ENCODE measurements around the gene PITPNM1.
"Not testable (repeated sequence)": the region's sequence is repeated elsewhere in the genome, so short reads cannot be mapped to it uniquely, and the experiment has no call there.

The PITPNM1 gene

GRCh38 chr11:67504950-67505581, at the start of gene PITPNM1:
Gene PITPNM1, minus strand, starts transcription at chr11:67505363. Its CDS starts 1,183 bp downstream, at chr11:67504180.
- peak; percentile 74 for DNase-seq

- DNase-seq = not testable (repeated sequence)
Measured at GRCh38 chr11:67551697-67552096, 46.5 kb upstream of the PITPNM1 start.

- DNase-seq = no peak
Measured at GRCh38 chr11:67551127-67551526, 46.0 kb upstream of the PITPNM1 start.

- no peak for DNase-seq
Measured at GRCh38 chr11:67548555-67549110, 43.5 kb upstream of the PITPNM1 start.

- DNase-seq = not testable (repeated sequence)
Measured at GRCh38 chr11:67548112-67548511, 42.9 kb upstream of the PITPNM1 start.

- no peak for DNase-seq
Measured at GRCh38 chr11:67545280-67545679, 40.1 kb upstream of the PITPNM1 start.

DNA sequence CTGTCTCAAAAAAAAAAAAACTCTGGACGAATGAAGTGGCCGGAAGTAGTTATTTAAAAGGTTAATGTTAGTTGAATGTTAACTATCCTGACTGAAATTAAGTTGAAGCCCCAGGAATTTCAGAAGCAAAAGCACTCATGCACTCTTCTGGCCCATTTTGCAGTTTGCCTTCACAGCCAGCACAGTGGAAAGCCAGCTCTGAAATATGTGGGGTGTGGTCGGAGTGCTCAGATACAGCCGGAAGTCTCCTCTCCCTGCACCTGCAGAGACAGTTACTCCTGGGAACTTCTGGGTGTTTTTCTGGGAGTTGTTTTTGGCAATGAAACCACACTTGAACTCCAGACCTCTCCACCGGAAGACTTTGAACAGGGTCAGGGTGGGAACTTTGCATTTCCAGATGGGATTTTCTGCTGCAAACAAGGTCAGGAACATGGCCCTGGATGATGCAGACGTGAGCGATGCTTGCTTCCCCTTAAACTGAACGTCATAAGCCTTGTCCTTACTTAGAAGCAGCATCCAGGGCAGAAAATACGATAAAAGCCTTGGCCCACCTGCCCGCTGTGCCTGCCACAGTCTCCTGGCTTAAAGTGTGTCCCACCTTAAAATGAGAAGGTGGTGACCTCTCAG, 39.6 kb upstream of the PITPNM1 start:
- DNase-seq = no peak

DNA sequence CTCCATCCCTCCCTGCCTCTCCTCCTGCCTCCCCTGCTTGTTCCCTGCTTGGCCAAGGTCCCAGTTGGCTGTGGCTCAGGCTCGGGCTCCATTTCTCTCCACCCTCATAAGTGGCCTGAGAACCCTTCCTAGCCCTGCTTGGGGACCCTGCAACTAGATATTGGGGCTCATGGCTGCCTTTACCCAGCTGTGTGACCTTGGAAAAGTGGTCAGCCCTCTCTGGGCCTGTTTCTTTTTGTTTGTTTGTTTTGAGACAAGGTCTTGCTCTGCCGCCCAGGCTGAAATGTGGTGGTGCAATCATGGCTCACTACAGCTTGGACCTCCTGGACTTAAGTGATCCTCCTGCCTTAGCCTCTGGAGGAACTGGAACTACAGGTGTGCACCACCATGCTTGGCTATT, 38.4 kb upstream of the PITPNM1 start:
- no peak for DNase-seq

GRCh38 chr11:67542971-67543370, 37.8 kb upstream of the PITPNM1 start:
- DNase-seq = no peak

GRCh38 chr11:67542169-67542568, 37.0 kb upstream of the PITPNM1 start:
- DNase-seq = no peak

GRCh38 chr11:67541198-67541597, 36.0 kb upstream of the PITPNM1 start:
- DNase-seq = no peak

- no peak for DNase-seq
Measured at GRCh38 chr11:67539550-67539949, 34.4 kb upstream of the PITPNM1 start.

DNA sequence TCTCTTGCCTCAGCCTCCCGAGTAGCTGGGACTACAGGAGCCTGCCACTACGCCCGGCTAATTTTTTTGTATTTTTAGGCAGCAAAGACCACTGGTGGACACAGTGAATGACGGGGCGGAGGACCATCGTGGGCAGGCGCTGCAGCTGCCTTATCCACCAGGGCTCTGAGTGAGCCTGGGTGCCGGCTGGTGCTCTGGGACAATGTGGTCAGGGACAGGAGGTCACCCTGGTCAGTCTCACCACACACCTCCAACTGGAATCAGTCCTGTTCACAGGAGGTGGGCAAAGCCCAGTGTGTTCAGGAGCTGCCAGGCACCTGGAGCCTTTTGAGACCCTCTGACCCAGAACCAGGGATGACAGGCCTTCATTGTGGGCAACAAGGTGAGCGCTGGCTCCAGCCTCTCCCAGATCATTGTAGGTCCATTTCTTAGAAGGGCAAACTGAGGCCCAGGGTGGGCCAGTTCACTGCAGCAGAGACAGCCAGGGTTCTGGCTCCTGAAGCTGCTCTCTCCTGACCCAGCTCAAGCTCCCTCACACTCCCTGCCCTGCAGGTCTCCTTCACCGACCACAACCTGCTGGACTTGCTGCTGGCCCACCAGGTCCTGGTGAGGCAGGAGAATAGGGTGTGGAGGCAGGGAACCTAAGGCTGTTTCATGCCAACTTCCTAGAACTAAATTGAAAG, 33.8 kb upstream of the PITPNM1 start:
- DNase-seq = no peak

- DNase-seq = no peak
Measured at GRCh38 chr11:67538306-67538705, 33.1 kb upstream of the PITPNM1 start.

GRCh38 chr11:67535561-67535960, 30.4 kb upstream of the PITPNM1 start:
- DNase-seq = no peak

DNA sequence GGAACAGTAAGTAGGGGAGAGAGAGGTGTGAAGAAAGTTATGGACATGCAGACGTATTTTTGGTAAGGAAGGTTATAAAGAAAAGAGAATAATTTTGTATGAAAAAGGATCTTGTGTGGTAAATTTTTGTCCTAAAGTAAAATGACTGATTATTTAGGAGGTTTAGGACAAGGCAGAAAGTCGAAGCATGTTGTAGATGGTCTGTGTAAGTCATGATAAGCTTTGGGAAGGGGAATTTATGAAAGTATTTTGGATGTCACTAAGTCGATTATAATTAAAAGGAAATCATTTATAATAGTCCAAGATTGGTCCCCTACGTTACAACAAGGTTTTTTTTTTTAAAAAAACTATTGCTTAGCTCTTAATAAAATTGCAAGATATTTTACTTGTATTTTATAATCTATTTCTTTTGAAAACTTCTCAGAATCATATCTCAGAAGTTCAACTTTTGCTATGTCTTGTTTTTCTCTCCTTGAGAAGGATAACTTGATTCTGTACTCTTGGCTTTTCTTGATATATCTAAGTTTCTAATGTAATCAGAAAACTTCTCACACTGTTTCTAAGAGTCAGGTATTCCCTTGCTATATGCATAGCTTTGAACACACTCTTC, 29.0 kb upstream of the PITPNM1 start:
- DNase-seq = no peak

GRCh38 chr11:67532889-67533288, 27.7 kb upstream of the PITPNM1 start:
- DNase-seq = no peak

GRCh38 chr11:67530282-67530592, 25.1 kb upstream of the PITPNM1 start:
- no peak for DNase-seq

DNA sequence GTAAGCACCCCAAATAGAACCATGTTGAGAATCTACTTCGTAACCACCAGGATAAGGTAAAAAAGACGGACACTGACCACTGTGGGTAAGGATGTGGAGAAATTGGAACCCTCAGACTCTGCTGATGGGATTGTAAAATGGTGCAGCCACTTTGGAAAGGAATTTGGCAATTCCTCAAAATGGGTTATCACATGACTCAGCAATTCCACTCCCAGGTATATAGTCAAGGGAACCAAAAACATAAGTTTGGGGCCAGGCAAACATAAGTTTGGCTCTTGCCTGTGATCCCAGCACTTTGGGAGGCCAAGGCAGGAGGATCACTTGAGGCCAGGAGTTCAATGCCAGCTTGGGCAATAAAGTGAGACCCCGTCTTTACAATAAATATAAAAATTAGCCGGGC, 23.2 kb upstream of the PITPNM1 start:
- DNase-seq = no peak

DNA sequence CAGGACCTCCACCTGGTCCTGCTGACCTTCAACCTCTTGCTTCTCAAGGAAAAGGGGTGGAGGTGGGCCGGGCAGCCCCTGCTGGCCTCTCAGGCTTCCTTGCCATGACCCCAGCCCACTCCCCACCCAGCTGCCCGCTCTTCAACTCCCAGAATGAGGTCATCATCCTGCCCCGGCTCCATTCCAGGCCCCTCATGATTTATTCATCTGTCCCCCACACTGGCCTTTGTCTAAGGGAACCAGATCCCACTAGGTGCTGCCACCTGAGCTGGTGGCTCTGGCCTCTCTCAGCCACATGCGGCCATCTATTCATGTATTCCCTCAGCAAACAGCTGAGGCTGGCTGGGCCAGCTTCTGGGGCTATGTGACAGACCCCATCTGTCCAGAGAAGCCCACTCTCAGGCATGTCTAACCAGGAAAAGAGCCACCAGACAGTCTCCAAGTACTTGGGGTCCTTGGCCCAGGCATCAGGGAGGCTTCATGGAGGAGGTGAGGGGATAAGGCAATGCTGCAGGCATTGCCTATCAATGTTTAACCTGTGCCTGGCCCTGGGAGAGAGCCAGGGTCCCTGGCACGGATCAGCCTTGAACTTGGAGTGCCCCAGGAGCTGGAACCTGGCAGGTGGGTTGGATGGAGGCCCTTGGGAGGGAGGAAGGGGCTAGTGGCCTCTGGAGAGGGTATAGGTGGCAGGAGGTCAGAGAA, 20.3 kb upstream of the PITPNM1 start:
- no peak for DNase-seq

DNA sequence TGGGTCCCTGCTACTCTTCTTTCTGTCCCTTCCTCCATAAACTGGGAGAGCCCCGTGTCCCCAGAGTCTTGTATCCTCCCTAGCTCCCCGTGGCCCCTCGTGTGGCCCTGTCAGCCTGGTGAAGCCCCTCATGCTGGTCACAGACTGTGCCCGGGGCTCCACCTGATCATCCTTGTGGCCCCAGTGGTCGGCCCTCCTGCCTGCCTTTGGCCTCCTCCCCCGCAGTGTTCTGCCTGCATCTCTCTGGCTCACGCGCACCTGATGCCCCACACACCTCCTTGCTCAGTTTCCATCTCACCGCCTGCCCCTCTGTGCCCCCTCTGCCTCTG, 19.3 kb upstream of the PITPNM1 start:
- no peak for DNase-seq

GRCh38 chr11:67523556-67524479, 18.7 kb upstream of the PITPNM1 start:
- no peak for DNase-seq
